ENCODE data around the gene MPI. TPM values are rescaled to one million over a fixed set of nuclear protein-coding genes. Genes with fewer than 3 reads are reported as not detected.

Gene MPI, protein sequence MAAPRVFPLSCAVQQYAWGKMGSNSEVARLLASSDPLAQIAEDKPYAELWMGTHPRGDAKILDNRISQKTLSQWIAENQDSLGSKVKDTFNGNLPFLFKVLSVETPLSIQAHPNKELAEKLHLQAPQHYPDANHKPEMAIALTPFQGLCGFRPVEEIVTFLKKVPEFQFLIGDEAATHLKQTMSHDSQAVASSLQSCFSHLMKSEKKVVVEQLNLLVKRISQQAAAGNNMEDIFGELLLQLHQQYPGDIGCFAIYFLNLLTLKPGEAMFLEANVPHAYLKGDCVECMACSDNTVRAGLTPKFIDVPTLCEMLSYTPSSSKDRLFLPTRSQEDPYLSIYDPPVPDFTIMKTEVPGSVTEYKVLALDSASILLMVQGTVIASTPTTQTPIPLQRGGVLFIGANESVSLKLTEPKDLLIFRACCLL
- total RNA-seq: 10 to 100 TPM; 15.7 to 20.4 (median 18.8) TPM
- total RNA-seq (2013): 34.9 TPM

DNA sequence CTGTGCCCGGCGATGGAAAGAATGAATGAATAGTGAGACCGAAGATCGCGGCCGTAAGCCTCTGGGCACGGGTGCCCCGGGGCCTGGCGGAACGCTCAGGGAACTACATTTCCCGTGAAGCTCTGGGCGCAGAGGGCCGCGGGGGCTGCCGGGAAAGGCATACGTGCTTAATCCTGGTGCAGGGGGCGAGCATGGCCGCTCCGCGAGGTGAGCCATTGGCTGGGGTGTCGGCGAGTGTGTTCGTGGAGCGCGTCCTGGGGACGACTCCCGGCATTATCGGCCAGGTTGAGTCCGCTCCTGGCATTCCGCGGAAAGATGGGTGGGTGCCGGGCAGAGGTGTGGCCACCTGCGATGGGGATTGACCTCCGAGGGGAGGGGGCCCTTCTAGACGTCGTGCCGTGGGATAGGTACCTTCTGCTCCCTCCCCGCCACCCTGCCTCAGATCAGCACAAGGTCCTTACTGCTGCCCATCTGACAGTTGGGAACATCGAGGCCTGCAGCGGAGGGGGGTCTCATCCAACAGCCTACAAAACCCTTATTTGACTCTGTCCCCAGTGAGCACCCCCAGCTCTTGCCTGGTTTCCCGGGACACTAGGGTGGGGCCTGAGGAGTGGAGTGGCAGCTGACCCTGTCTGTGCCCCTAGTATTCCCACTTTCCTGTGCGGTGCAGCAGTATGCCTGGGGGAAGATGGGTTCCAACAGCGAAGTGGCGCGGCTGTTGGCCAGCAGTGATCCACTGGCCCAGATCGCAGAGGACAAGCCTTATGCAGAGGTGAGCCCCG is at the start of gene MPI:
Gene MPI (plus strand): TSS at position 160 of the 782 bp plus-strand sequence. CDS start 32 bp downstream, at position 192.
- H3K27me3 ChIP-seq (ENCODE audit: control insufficient read depth, insufficient read depth, low read length): no peaks in the 10 kb centered on the region
- H3K27me3 Mint-ChIP-seq (ENCODE audit: low read depth in 2 of 2): no peaks in the 10 kb centered on the region
- intact Hi-C loops (cut with micrococcal nuclease): loop anchor here (1.0 to 2.0 kb wide), 2 partner anchors 17 kb away; partner anchors contain the start of genes FAM219B and SCAMP2

DNA sequence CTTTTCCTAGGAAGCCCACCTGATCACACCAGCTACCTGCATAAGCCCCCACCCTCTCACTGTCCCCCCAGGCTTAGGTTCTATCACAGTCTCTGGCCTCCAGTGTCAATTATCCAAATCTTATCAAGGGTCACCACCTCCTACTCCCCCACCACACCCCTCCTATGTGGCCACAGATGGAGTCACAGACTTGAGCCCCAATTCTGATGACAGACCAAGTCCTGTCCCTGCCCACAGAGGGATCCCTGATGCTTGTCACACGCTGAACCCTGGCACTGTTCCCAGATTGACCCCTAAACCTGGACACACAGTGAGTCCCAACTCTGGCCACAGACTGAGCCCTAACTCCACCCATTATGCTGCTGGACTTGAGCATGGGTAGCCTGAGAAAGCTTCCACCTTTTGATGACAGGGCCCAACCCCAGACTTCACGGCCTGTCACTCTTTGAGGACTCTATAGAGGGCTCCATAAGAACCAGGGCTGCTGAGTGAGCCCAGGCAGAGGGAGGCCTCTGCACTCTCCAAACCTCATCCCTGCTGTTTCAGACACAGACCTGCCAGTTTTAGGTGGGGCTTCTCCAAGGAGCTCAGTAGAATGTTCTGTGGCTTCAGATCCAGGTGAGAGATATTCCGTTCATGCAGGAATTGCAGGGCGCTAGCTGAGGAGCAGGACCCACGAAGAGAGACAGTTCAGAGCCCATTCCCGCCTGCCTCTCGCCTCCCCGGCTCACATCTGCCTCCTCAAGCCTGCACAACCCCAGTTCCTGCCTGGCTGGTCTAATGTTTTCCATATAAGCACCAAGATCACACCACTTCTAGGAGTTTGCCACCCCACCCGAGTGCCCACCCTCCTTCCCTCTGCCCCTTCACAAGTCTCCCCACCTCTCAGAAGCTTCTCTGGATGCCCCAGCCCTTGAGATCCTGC is 48.7 kb upstream of the MPI start:
- ATAC-seq (no peak), DNase-seq (no peak)
- Histone ChIP-seq H3K36me3 (ENCODE audit: control insufficient read depth, insufficient read depth, low read length) (peaks cover 6% of the 10 kb centered on the region), H3K27ac (ENCODE audit: low read length) (no peak overlapping the region), H3K9me3 (ENCODE audit: control insufficient read depth, insufficient read depth, low read length) (no peaks in the 10 kb centered on the region), H3K27me3 (ENCODE audit: control insufficient read depth, insufficient read depth, low read length) (no peaks in the 10 kb centered on the region), H3K4me1 (ENCODE audit: control insufficient read depth, insufficient read depth, low read length) (peaks cover 46% of the 10 kb centered on the region), H3K4me3 (ENCODE audit: low read length) (no peak overlapping the region)
- peak overlapping the region; percentile 37 for H3K4me3 Mint-ChIP-seq
- peaks cover 18 to 53% of the 10 kb centered on the region in 2 donors for H3K4me1 Mint-ChIP-seq
- WGBS (ENCODE audit: insufficient coverage): 94% methylated on average over 9 of the region's 9 CpGs
- peak overlapping the region in 1 of 2 donors; percentile 33 for H3K27ac Mint-ChIP-seq
- TF ChIP-seq, protein P1, sequence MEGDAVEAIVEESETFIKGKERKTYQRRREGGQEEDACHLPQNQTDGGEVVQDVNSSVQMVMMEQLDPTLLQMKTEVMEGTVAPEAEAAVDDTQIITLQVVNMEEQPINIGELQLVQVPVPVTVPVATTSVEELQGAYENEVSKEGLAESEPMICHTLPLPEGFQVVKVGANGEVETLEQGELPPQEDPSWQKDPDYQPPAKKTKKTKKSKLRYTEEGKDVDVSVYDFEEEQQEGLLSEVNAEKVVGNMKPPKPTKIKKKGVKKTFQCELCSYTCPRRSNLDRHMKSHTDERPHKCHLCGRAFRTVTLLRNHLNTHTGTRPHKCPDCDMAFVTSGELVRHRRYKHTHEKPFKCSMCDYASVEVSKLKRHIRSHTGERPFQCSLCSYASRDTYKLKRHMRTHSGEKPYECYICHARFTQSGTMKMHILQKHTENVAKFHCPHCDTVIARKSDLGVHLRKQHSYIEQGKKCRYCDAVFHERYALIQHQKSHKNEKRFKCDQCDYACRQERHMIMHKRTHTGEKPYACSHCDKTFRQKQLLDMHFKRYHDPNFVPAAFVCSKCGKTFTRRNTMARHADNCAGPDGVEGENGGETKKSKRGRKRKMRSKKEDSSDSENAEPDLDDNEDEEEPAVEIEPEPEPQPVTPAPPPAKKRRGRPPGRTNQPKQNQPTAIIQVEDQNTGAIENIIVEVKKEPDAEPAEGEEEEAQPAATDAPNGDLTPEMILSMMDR (IDR thresholded peaks at IDR 0.05): no peak
- no peaks in the 10 kb centered on the region for H3K9me3 Mint-ChIP-seq
- H3K27me3 Mint-ChIP-seq (ENCODE audit: low read depth in 2 of 2): no peaks in the 10 kb centered on the region
- intact Hi-C loops (cut with micrococcal nuclease): loop anchor here (5.0 to 10.0 kb wide), 3 partner anchors 54 to 364 kb away; partner anchors contain the start of genes C15orf39 and FAM219B
- no peaks in the 10 kb centered on the region for H3K36me3 Mint-ChIP-seq

More for the DNA sequence above, at the start of gene MPI:
- H3K36me3 Mint-ChIP-seq: no peaks in the 10 kb centered on the region
- H3K4me3 ChIP-seq (ENCODE audit: low read length): peak within 1 kb of the TSS; percentile 65
- H3K4me3 Mint-ChIP-seq: peak within 1 kb of the TSS; percentile 86
- no peaks in the 10 kb centered on the region for H3K9me3 ChIP-seq (ENCODE audit: control insufficient read depth, insufficient read depth, low read length)
- no peaks in the 10 kb centered on the region for H3K9me3 Mint-ChIP-seq
- peaks cover 27 to 36% of the 10 kb centered on the region in 2 donors for H3K4me1 Mint-ChIP-seq
- peak within 1 kb of the TSS; percentile 85 to 87 for H3K27ac Mint-ChIP-seq
- peaks cover 42% of the 10 kb centered on the region for H3K4me1 ChIP-seq (ENCODE audit: control insufficient read depth, insufficient read depth, low read length)
- 4% methylated on average over 47 of the region's 47 CpGs for WGBS (ENCODE audit: insufficient coverage)
- no peaks in the 10 kb centered on the region for H3K36me3 ChIP-seq (ENCODE audit: control insufficient read depth, insufficient read depth, low read length)
- peak within 1 kb of the TSS; percentile 56 for H3K27ac ChIP-seq (ENCODE audit: low read length)
- DNase-seq (peak; percentile 75 to 89), ATAC-seq (peak; percentile 97 to 100 (median 100))
- TF ChIP-seq, protein P1 (IDR thresholded peaks at IDR 0.05): no peak

DNA sequence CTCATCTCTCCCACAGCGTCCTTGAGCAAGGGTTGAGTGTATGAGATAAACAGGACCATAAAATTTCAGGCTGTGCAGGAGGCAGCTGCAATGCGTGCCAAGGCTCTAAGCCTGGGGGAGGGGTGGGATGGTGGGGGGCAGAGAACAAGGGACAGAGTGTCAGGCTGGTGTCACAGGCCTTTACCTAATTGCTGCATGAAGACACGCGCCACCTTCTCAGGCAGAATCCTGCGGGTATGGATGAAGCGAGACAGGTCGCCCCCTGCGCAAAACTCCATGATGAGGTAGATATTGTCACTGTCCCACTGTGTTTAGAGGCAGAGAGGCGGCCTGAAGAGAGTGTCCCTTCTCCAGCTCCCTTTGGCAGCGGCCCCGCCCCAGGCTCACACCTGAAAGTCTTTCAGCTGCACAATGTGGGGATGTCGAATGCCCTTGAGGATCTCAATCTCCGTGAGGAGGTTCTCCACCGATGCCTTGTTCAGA is 47.9 kb upstream of the MPI start:
- Mint-ChIP-seq H3K4me1 (peaks cover 18 to 53% of the 10 kb centered on the region in 2 donors), H3K9me3 (no peaks in the 10 kb centered on the region), H3K27ac (peak overlapping the region in 1 of 2 donors; percentile 33), H3K4me3 (peak overlapping the region; percentile 49), H3K36me3 (no peaks in the 10 kb centered on the region), H3K27me3 (ENCODE audit: low read depth in 2 of 2) (no peaks in the 10 kb centered on the region)
- Histone ChIP-seq H3K27me3 (ENCODE audit: control insufficient read depth, insufficient read depth, low read length) (no peaks in the 10 kb centered on the region), H3K36me3 (ENCODE audit: control insufficient read depth, insufficient read depth, low read length) (peaks cover 6% of the 10 kb centered on the region), H3K4me3 (ENCODE audit: low read length) (peak overlapping the region; percentile 90), H3K27ac (ENCODE audit: low read length) (no peak overlapping the region), H3K9me3 (ENCODE audit: control insufficient read depth, insufficient read depth, low read length) (no peaks in the 10 kb centered on the region), H3K4me1 (ENCODE audit: control insufficient read depth, insufficient read depth, low read length) (peaks cover 48% of the 10 kb centered on the region)
- 96% methylated on average over 13 of the region's 14 CpGs for WGBS (ENCODE audit: insufficient coverage)
- ATAC-seq: no peak
- no peak for DNase-seq
- TF ChIP-seq, protein P1 (IDR thresholded peaks at IDR 0.05): no peak
- intact Hi-C loops (cut with micrococcal nuclease): loop anchor here (5.0 to 10.0 kb wide), 3 partner anchors 55 to 363 kb away; partner anchors contain the start of genes C15orf39 and FAM219B

All from natural killer cell (primary cell).